Activated T-helper 17 cell treated with anti-CD3 and anti-CD28 coated beads, Interleukin-2, amount 50 U/mL, for 72 hours (primary cell): Measurements from ENCODE around the gene SHISA5. TPM values are rescaled to one million over a fixed set of nuclear protein-coding genes. Genes with fewer than 3 reads are reported as not detected.

Experiments
- ATAC-seq: fragments of 150-1000 bp; cut with Tn5 transposase; replicated peaks from 2 replicates; pipeline ENCODE4 v1.10.0; 2021; ENCODE audit warnings: mild to moderate bottlenecking, moderate library complexity
- H3K27ac Mint-ChIP-seq: one replicate; pipeline ENCODE4 v1.8.0; 2022; ENCODE audit warnings: mixed read lengths
- H3K27me3 Mint-ChIP-seq: one replicate; pipeline ENCODE4 v1.8.0; 2022; ENCODE audit warnings: mixed read lengths
- H3K36me3 Mint-ChIP-seq: one replicate; pipeline ENCODE4 v1.8.0; 2022; ENCODE audit warnings: low read depth, mild to moderate bottlenecking, mixed read lengths
- H3K4me1 Mint-ChIP-seq: one replicate; pipeline ENCODE4 v1.8.0; 2022; ENCODE audit warnings: mixed read lengths
- H3K4me3 Mint-ChIP-seq: one replicate; pipeline ENCODE4 v1.8.0; 2022; ENCODE audit warnings: mild to moderate bottlenecking, mixed read lengths
- H3K9me3 Mint-ChIP-seq: one replicate; pipeline ENCODE4 v1.8.0; 2022; ENCODE audit warnings: mixed read lengths
- total RNA-seq, 2 donors: library from RNA; stranded (reverse); gene quantifications; one replicate each; pipeline ENCODE4 v1.2.3, GENCODE V29; 2022

Gene SHISA5
- total RNA-seq, 2 donors from 2014 or later: 112 to 113 TPM

GRCh38 chr3:48440590-48440958, 63.4 kb downstream of the SHISA5 start:
- H3K4me1 Mint-ChIP-seq: peaks cover 16% of the 10 kb centered on the region
- no peaks in the 10 kb centered on the region for H3K9me3 Mint-ChIP-seq
- peaks cover 55% of the 10 kb centered on the region for H3K36me3 Mint-ChIP-seq
- peak overlapping the region; percentile 93 for H3K4me3 Mint-ChIP-seq
- peak; percentile 0 for ATAC-seq
- peak overlapping the region; percentile 91 for H3K27ac Mint-ChIP-seq
- H3K27me3 Mint-ChIP-seq: no peaks in the 10 kb centered on the region

- no peaks in the 10 kb centered on the region for H3K27me3 Mint-ChIP-seq
- ATAC-seq: peak; percentile 98
- peak within 1 kb of the TSS; percentile 91 for H3K27ac Mint-ChIP-seq
- no peaks in the 10 kb centered on the region for H3K9me3 Mint-ChIP-seq
- peak within 1 kb of the TSS; percentile 93 for H3K4me3 Mint-ChIP-seq
- peaks cover 53% of the 10 kb centered on the region for H3K36me3 Mint-ChIP-seq
- H3K4me1 Mint-ChIP-seq: peaks cover 16% of the 10 kb centered on the region
Measured at GRCh38 chr3:48439820-48440589, 64.0 kb downstream of the SHISA5 start, which contains the start of the genes CCDC51 and TMA7. Gene CCDC51, minus strand, starts transcription at chr3:48440119. Its CDS starts 4,991 bp downstream, at chr3:48435128. Gene TMA7, plus strand, starts transcription at chr3:48440257. Its CDS starts 40 bp downstream, at chr3:48440297.

- Mint-ChIP-seq H3K27ac (peak overlapping the region; percentile 10), H3K27me3 (no peaks in the 10 kb centered on the region), H3K4me1 (peaks cover 16% of the 10 kb centered on the region), H3K4me3 (no peak overlapping the region), H3K9me3 (no peaks in the 10 kb centered on the region), H3K36me3 (peaks cover 40% of the 10 kb centered on the region)
- no peak for ATAC-seq
Measured at GRCh38 chr3:48437812-48438211, 66.2 kb downstream of the SHISA5 start.

GRCh38 chr3:48436855-48437254, 67.1 kb downstream of the SHISA5 start:
- no peak overlapping the region for H3K4me3 Mint-ChIP-seq
- H3K27me3 Mint-ChIP-seq: no peaks in the 10 kb centered on the region
- no peak overlapping the region for H3K27ac Mint-ChIP-seq
- peaks cover 39% of the 10 kb centered on the region for H3K36me3 Mint-ChIP-seq
- ATAC-seq: no peak
- peaks cover 16% of the 10 kb centered on the region for H3K4me1 Mint-ChIP-seq
- no peaks in the 10 kb centered on the region for H3K9me3 Mint-ChIP-seq

GRCh38 chr3:48436477-48436787, 67.5 kb downstream of the SHISA5 start:
- Mint-ChIP-seq H3K27ac (no peak overlapping the region), H3K9me3 (no peaks in the 10 kb centered on the region), H3K4me1 (peaks cover 16% of the 10 kb centered on the region), H3K36me3 (peaks cover 39% of the 10 kb centered on the region), H3K27me3 (no peaks in the 10 kb centered on the region), H3K4me3 (no peak overlapping the region)
- ATAC-seq: no peak

GRCh38 chr3:48435774-48436476, 68.0 kb downstream of the SHISA5 start:
- Mint-ChIP-seq H3K36me3 (peaks cover 39% of the 10 kb centered on the region), H3K27ac (no peak overlapping the region), H3K27me3 (no peaks in the 10 kb centered on the region), H3K4me1 (peaks cover 16% of the 10 kb centered on the region), H3K9me3 (no peaks in the 10 kb centered on the region), H3K4me3 (no peak overlapping the region)
- ATAC-seq: peak; percentile 44

GRCh38 chr3:48435223-48435595, 68.8 kb downstream of the SHISA5 start:
- H3K27ac Mint-ChIP-seq: no peak overlapping the region
- H3K27me3 Mint-ChIP-seq: no peaks in the 10 kb centered on the region
- no peak overlapping the region for H3K4me3 Mint-ChIP-seq
- no peaks in the 10 kb centered on the region for H3K9me3 Mint-ChIP-seq
- H3K4me1 Mint-ChIP-seq: peaks cover 16% of the 10 kb centered on the region
- no peak for ATAC-seq
- H3K36me3 Mint-ChIP-seq: peaks cover 31% of the 10 kb centered on the region

- H3K27ac Mint-ChIP-seq: no peak overlapping the region
- H3K9me3 Mint-ChIP-seq: no peaks in the 10 kb centered on the region
- no peak for ATAC-seq
Measured at GRCh38 chr3:48434591-48435222, 69.3 kb downstream of the SHISA5 start.

GRCh38 chr3:48433472-48434118, 70.4 kb downstream of the SHISA5 start:
- peaks cover 25% of the 10 kb centered on the region for H3K36me3 Mint-ChIP-seq
- no peak overlapping the region for H3K4me3 Mint-ChIP-seq
- H3K4me1 Mint-ChIP-seq: peaks cover 5% of the 10 kb centered on the region
- no peaks in the 10 kb centered on the region for H3K9me3 Mint-ChIP-seq
- H3K27me3 Mint-ChIP-seq: no peaks in the 10 kb centered on the region
- H3K27ac Mint-ChIP-seq: no peak overlapping the region
- no peak for ATAC-seq

More at GRCh38 chr3:48434591-48435222, 69.3 kb downstream of the SHISA5 start:
- no peak overlapping the region for H3K4me3 Mint-ChIP-seq
- no peaks in the 10 kb centered on the region for H3K27me3 Mint-ChIP-seq
- H3K36me3 Mint-ChIP-seq: peaks cover 26% of the 10 kb centered on the region
- peaks cover 13% of the 10 kb centered on the region for H3K4me1 Mint-ChIP-seq

GRCh38 chr3:48432411-48433371, 71.3 kb downstream of the SHISA5 start:
- H3K27me3 Mint-ChIP-seq: no peaks in the 10 kb centered on the region

GRCh38 chr3:48431224-48432029, 72.5 kb downstream of the SHISA5 start:
- H3K4me3 Mint-ChIP-seq: peak overlapping the region; percentile 71
- H3K9me3 Mint-ChIP-seq: no peaks in the 10 kb centered on the region
- peak overlapping the region; percentile 75 for H3K27ac Mint-ChIP-seq

More at GRCh38 chr3:48432411-48433371, 71.3 kb downstream of the SHISA5 start:
- ATAC-seq: no peak
- H3K9me3 Mint-ChIP-seq: no peaks in the 10 kb centered on the region
- H3K27ac Mint-ChIP-seq: no peak overlapping the region
- H3K4me1 Mint-ChIP-seq: no peaks in the 10 kb centered on the region
- peaks cover 25% of the 10 kb centered on the region for H3K36me3 Mint-ChIP-seq
- no peak overlapping the region for H3K4me3 Mint-ChIP-seq

GRCh38 chr3:48430708-48431101, 73.3 kb downstream of the SHISA5 start:
- no peaks in the 10 kb centered on the region for H3K4me1 Mint-ChIP-seq
- H3K27me3 Mint-ChIP-seq: no peaks in the 10 kb centered on the region
- H3K9me3 Mint-ChIP-seq: no peaks in the 10 kb centered on the region
- H3K4me3 Mint-ChIP-seq: peak overlapping the region; percentile 71
- H3K36me3 Mint-ChIP-seq: peaks cover 25% of the 10 kb centered on the region
- no peak for ATAC-seq
- peak overlapping the region; percentile 75 for H3K27ac Mint-ChIP-seq

More at GRCh38 chr3:48431224-48432029, 72.5 kb downstream of the SHISA5 start:
- H3K36me3 Mint-ChIP-seq: peaks cover 25% of the 10 kb centered on the region
- H3K27me3 Mint-ChIP-seq: no peaks in the 10 kb centered on the region
- no peaks in the 10 kb centered on the region for H3K4me1 Mint-ChIP-seq
- no peak for ATAC-seq
